Keratinocyte (primary cell): ENCODE measurements around the gene LRRC41. TPM values are rescaled to one million over a fixed set of nuclear protein-coding genes. Genes with fewer than 3 reads are reported as not detected.

Experiments used
- DNase-seq: peaks from one replicate; pipeline ENCODE4 v3.0.0-alpha.2; 2011; ENCODE audit warnings: low read depth, missing footprints, low spot score
- FAIRE-seq: peaks from 2 replicates; lab custom pipeline; 2011; peaks lifted over from hg19 to GRCh38; lab: Jason Lieb, UNC
- H2AFZ ChIP-seq: 2 replicates; pipeline ENCODE4 v1.6.0; 2012; ENCODE audit warnings: low read length, control low read depth, inconsistent platforms; ENCODE audit not compliant: control insufficient read depth
- H3K27ac ChIP-seq: 2 replicates; pipeline ENCODE4 v1.5.1; 2011; ENCODE audit warnings: low read length; ENCODE audit not compliant: control insufficient read depth, insufficient read depth
- H3K27me3 ChIP-seq: 3 replicates; pipeline ENCODE4 v1.6.0; 2011; ENCODE audit warnings: low read length; ENCODE audit not compliant: control insufficient read depth, insufficient read depth; ENCODE audit errors: extremely low read depth
- H3K36me3 ChIP-seq, 2 experiments: 2 replicates in 1 of 2; 3 replicates in 1 of 2; pipeline ENCODE4 v1.5.1; 2011; ENCODE audit warnings: low read length in 2 of 2, mild to moderate bottlenecking in 1 of 2; ENCODE audit not compliant: control insufficient read depth in 2 of 2, insufficient read depth in 2 of 2; ENCODE audit errors: extremely low read depth in 1 of 2
- H3K4me1 ChIP-seq: 3 replicates; pipeline ENCODE4 v1.5.1; 2011; ENCODE audit warnings: low read length; ENCODE audit not compliant: control insufficient read depth, insufficient read depth; ENCODE audit errors: extremely low read depth
- H3K4me2 ChIP-seq: 3 replicates; pipeline ENCODE4 v1.6.0; 2011; ENCODE audit warnings: low read depth, low read length; ENCODE audit not compliant: control insufficient read depth, insufficient read depth; ENCODE audit errors: extremely low read depth
- H3K4me3 ChIP-seq, 3 experiments: fragments of 200-600 bp in 1 of 3; sonication (generic) in 1 of 3; 2 replicates in 2 of 3; 3 replicates in 1 of 3; pipeline ENCODE4 v1.5.1; 2011 to 2016; ENCODE audit warnings: low read length in 3 of 3, mild to moderate bottlenecking in 3 of 3, control low read depth in 2 of 3, inconsistent platforms in 1 of 3, low read depth in 1 of 3, mixed read lengths in 1 of 3, mixed run types in 1 of 3, moderate library complexity in 1 of 3; ENCODE audit not compliant: control insufficient read depth in 2 of 3, insufficient read depth in 2 of 3; ENCODE audit errors: extremely low read depth in 1 of 3
- H3K79me2 ChIP-seq: 2 replicates; pipeline ENCODE4 v1.6.0; 2012; ENCODE audit warnings: low read length; ENCODE audit not compliant: control insufficient read depth, insufficient read depth
- H3K9ac ChIP-seq: 3 replicates; pipeline ENCODE4 v1.6.0; 2011; ENCODE audit warnings: low read length; ENCODE audit not compliant: control insufficient read depth, insufficient read depth; ENCODE audit errors: extremely low read depth
- H3K9me1 ChIP-seq: 3 replicates; pipeline ENCODE4 v1.6.0; 2011; ENCODE audit warnings: low read length; ENCODE audit not compliant: control insufficient read depth, insufficient read depth; ENCODE audit errors: extremely low read depth
- H3K9me3 ChIP-seq: 2 replicates; pipeline ENCODE4 v1.5.1; 2012; ENCODE audit warnings: low read depth, low read length; ENCODE audit not compliant: control insufficient read depth
- H4K20me1 ChIP-seq: 3 replicates; pipeline ENCODE4 v1.6.0; 2011; ENCODE audit warnings: low read length; ENCODE audit not compliant: control insufficient read depth, insufficient read depth; ENCODE audit errors: extremely low read depth
- CTCF ChIP-seq, 3 experiments: IDR thresholded peaks in 1 of 3; conservative IDR thresholded peaks in 1 of 3; optimal IDR thresholded peaks in 1 of 3; 2 replicates in 2 of 3; 3 replicates in 1 of 3; pipeline versions ENCODE3 to v1.5.1; 2011; ENCODE audit warnings: low read length in 3 of 3, mild to moderate bottlenecking in 3 of 3, moderate library complexity in 2 of 3, control low read depth in 1 of 3, inconsistent platforms in 1 of 3; ENCODE audit not compliant: insufficient read depth in 2 of 3; ENCODE audit errors: extremely low read depth in 1 of 3
- EZH2 ChIP-seq: IDR thresholded peaks from one replicate; pipeline ENCODE4 v1.6.1; 2012; ENCODE audit warnings: inconsistent platforms, mild to moderate bottlenecking, low read length, moderate library complexity
- dilution Hi-C: fragments of 300-500 bp; cut with MboI; formaldehyde crosslinking; loops from one replicate; pipeline ENCODE4 v1.7.0; 2020; ENCODE audit warnings: low sequenced_read_pairs; ENCODE audit not compliant: extremely low pct_ligation_motif_present
- polyA plus RNA-seq, 5 experiments: library from polyadenylated mRNA; depleted of rRNA in 3 of 5; stranded (reverse) in 3 of 5; stranded (forward) in 1 of 5; unstranded in 1 of 5; fragments of >200 nt; gene quantifications; 1 replicate in 1 of 5; 2 replicates in 3 of 5; 3 replicates in 1 of 5; pipeline versions ENCODE4 v1.2.1 to v1.2.3, GENCODE V29; 2011 to 2012; ENCODE audit warnings: missing spikeins in 2 of 5, low read depth in 1 of 5, low replicate concordance in 1 of 5

The LRRC41 gene
- polyA plus RNA-seq, 1 donor (not counting 4 experiments of a cell fraction or from before 2014, with no cell fraction given) = 51.2 TPM

- Histone ChIP-seq H3K9ac (no peak overlapping the region), H3K36me3 (peaks cover 6 to 50% of the 10 kb centered on the region in 2 experiments), H2AFZ (no peak overlapping the region), H3K9me3 (no peaks in the 10 kb centered on the region), H3K27ac (no peak overlapping the region), H3K4me1 (no peaks in the 10 kb centered on the region), H3K27me3 (no peaks in the 10 kb centered on the region), H3K4me3 (no peak overlapping the region), H4K20me1 (no peaks in the 10 kb centered on the region), H3K4me2 (no peak overlapping the region), H3K79me2 (no peaks in the 10 kb centered on the region), H3K9me1 (no peaks in the 10 kb centered on the region)
- no peak for TF ChIP-seq CTCF (optimal IDR thresholded peaks at IDR 0.05 in 1 of 3, IDR thresholded peaks at IDR 0.05 in 1 of 3, conservative IDR thresholded peaks at IDR 0.05 in 1 of 3; ENCODE audit: extremely low read depth in 1 of 3, insufficient read depth in 2 of 3, low read length in 3 of 3)
- TF ChIP-seq EZH2 = no peak
- FAIRE-seq = no peak
- dilution Hi-C loops = no loop called here
- DNase-seq = no peak
Observed at GRCh38 chr1:46274225-46275029, 29.0 kb downstream of the LRRC41 start.

- Histone ChIP-seq H2AFZ (no peak overlapping the region), H3K36me3 (peaks cover 0 to 32% of the 10 kb centered on the region in 2 experiments), H3K79me2 (no peaks in the 10 kb centered on the region), H3K27me3 (no peaks in the 10 kb centered on the region), H3K27ac (no peak overlapping the region), H3K9me3 (no peaks in the 10 kb centered on the region), H4K20me1 (no peaks in the 10 kb centered on the region), H3K4me2 (no peak overlapping the region), H3K9ac (no peak overlapping the region), H3K4me1 (no peaks in the 10 kb centered on the region), H3K4me3 (no peak overlapping the region), H3K9me1 (no peaks in the 10 kb centered on the region)
- dilution Hi-C loops = no loop called here
- FAIRE-seq (no peak), DNase-seq (no peak)
- TF ChIP-seq CTCF (optimal IDR thresholded peaks at IDR 0.05 in 1 of 3, IDR thresholded peaks at IDR 0.05 in 1 of 3, conservative IDR thresholded peaks at IDR 0.05 in 1 of 3; ENCODE audit: extremely low read depth in 1 of 3, insufficient read depth in 2 of 3, low read length in 3 of 3) (no peak), EZH2 (no peak)
Observed at GRCh38 chr1:46268578-46268977, 34.8 kb downstream of the LRRC41 start.
